PC-3 (cell line): Measurements from ENCODE around the gene SH2D3A. TPM values are rescaled to one million over a fixed set of nuclear protein-coding genes. Genes with fewer than 3 reads are reported as not detected.
A peak's percentile ranks its signal among the peaks of the same experiment; 100 is the strongest.

ENCODE experiments used
- ATAC-seq: fragments of 200-7000 bp; cut with Tn5 transposase; 2 replicates; pipeline ENCODE4 v1.9.1; 2020; ENCODE audit warnings: mild to moderate bottlenecking, moderate library complexity
- BruUV-seq: library from RNA; stranded (reverse); fragments of 400-500 nt; replicated peaks from 2 replicates; lab custom pipeline; 2021; lab: Mats Ljungman, UMichigan
- CTCF ChIA-PET: fragments of 300-600 bp; sonication (Branson Sonifier 250); formaldehyde crosslinking; loops from one replicate; lab custom pipeline; 2022; ENCODE audit warnings: antibody characterized with exemption; lab: Charles Lee
- POLR2A ChIA-PET: fragments of 300-600 bp; sonication (Branson Sonifier 250); formaldehyde crosslinking; loops from one replicate; lab custom pipeline; 2022; ENCODE audit warnings: antibody characterized with exemption; ENCODE audit not compliant: unreplicated experiment; lab: Charles Lee
- DNase-seq: peaks from one replicate; pipeline ENCODE4 v3.0.0-alpha.2; 2015
- H2AFZ ChIP-seq: fragments of 300-600 bp; sonication (generic); 2 replicates; pipeline ENCODE4 v1.6.0; 2016; ENCODE audit warnings: antibody characterized with exemption, low read length
- H3F3A ChIP-seq: fragments of 300-600 bp; sonication (generic); one replicate; pipeline ENCODE4 v1.6.0; 2017; ENCODE audit warnings: antibody characterized with exemption, low read length, control low read depth, mild to moderate bottlenecking; ENCODE audit not compliant: unreplicated experiment
- H3K27ac ChIP-seq: fragments of 300-600 bp; sonication (generic); 2 replicates; pipeline ENCODE4 v1.5.1; 2016; ENCODE audit warnings: mild to moderate bottlenecking, low read length
- H3K27me3 ChIP-seq: fragments of 300-600 bp; sonication (generic); 2 replicates; pipeline ENCODE4 v1.6.1; 2016; ENCODE audit warnings: low read length, mixed read lengths
- H3K36me3 ChIP-seq: fragments of 300-600 bp; sonication (generic); 2 replicates; pipeline ENCODE4 v1.6.1; 2016; ENCODE audit warnings: low read depth, mixed run types, low read length, mixed read lengths
- H3K4me1 ChIP-seq: fragments of 300-600 bp; sonication (generic); 2 replicates; pipeline ENCODE4 v1.5.1; 2016; ENCODE audit warnings: low read length; ENCODE audit not compliant: insufficient read depth
- H3K4me2 ChIP-seq: fragments of 300-600 bp; sonication (generic); 2 replicates; pipeline ENCODE4 v1.6.0; 2016; ENCODE audit warnings: low read length
- H3K4me3 ChIP-seq: fragments of 300-600 bp; sonication (generic); 2 replicates; pipeline ENCODE4 v1.5.1; 2016; ENCODE audit warnings: mild to moderate bottlenecking, low read length, mixed read lengths
- H3K79me2 ChIP-seq: fragments of 300-600 bp; sonication (generic); 2 replicates; pipeline ENCODE4 v1.6.1; 2017; ENCODE audit warnings: low read length, mixed read lengths
- H3K9ac ChIP-seq: fragments of 300-600 bp; sonication (generic); 2 replicates; pipeline ENCODE4 v1.6.0; 2016; ENCODE audit warnings: mild to moderate bottlenecking, low read length
- H3K9me2 ChIP-seq: fragments of 300-600 bp; sonication (generic); replicated peaks from 2 replicates; pipeline ENCODE4 v1.6.1; 2016; ENCODE audit warnings: mixed run types, low read length, mixed read lengths
- H3K9me3 ChIP-seq: fragments of 300-600 bp; sonication (generic); 2 replicates; pipeline ENCODE4 v1.6.1; 2016; ENCODE audit warnings: low read length, mixed read lengths
- H4K20me1 ChIP-seq: fragments of 300-600 bp; sonication (generic); 2 replicates; pipeline ENCODE4 v1.6.1; 2016; ENCODE audit warnings: low read length, mixed read lengths
- CTCF ChIP-seq: fragments of 300-600 bp; sonication (generic); conservative IDR thresholded peaks from 2 replicates; pipeline ENCODE4 v1.5.1; 2017; ENCODE audit warnings: antibody characterized with exemption, low read depth, mild to moderate bottlenecking, low read length
- EZH2 ChIP-seq: fragments of 300-600 bp; sonication (generic); IDR thresholded peaks from one replicate; pipeline ENCODE4 v1.6.1; 2017; ENCODE audit warnings: antibody characterized with exemption, mild to moderate bottlenecking, low read length; ENCODE audit not compliant: unreplicated experiment
- EZH2phosphoT487 ChIP-seq: fragments of 300-600 bp; sonication (generic); IDR thresholded peaks from 2 replicates; pipeline ENCODE4 v1.6.1; 2018; ENCODE audit warnings: mild to moderate bottlenecking, antibody characterized with exemption, low read length, borderline replicate concordance
- intact Hi-C: fragments of 100-400 bp; cut with micrococcal nuclease; formaldehyde crosslinking; loops from 2 replicates; pipeline ENCODE4 v1.9.0; 2023
- total RNA-seq: library from RNA; depleted of rRNA; stranded (reverse); fragments of >200 nt; gene quantifications from 2 replicates; pipeline ENCODE4 v1.2.3, GENCODE V29; 2014

SH2D3A gene
- total RNA-seq, 1 experiment from 2014 or later = 141 TPM

- ATAC-seq (no peak), DNase-seq (no peak)
- H3K27me3 ChIP-seq = no peaks in the 10 kb centered on the region
- CTCF ChIA-PET = no interaction called here
- H3K36me3 ChIP-seq = no peaks in the 10 kb centered on the region
- no peak overlapping the region for H3K27ac ChIP-seq
- intact Hi-C loops = no loop called here
- no peaks in the 10 kb centered on the region for H4K20me1 ChIP-seq
- no peaks in the 10 kb centered on the region for H3K4me1 ChIP-seq
- TF ChIP-seq EZH2phosphoT487 = no peak
- no peak for TF ChIP-seq CTCF
- no peak for TF ChIP-seq EZH2
- H3K9me2 ChIP-seq = no peaks in the 10 kb centered on the region
- POLR2A ChIA-PET = no interaction called here
- H3K4me2 ChIP-seq = no peak overlapping the region
- H3K9me3 ChIP-seq = no peaks in the 10 kb centered on the region
- no peak overlapping the region for H3K4me3 ChIP-seq
- no peaks in the 10 kb centered on the region for H3F3A ChIP-seq
- H3K9ac ChIP-seq = no peak overlapping the region
- BruUV-seq = no TSS peak
- H2AFZ ChIP-seq = no peak overlapping the region
- no peaks in the 10 kb centered on the region for H3K79me2 ChIP-seq
Measured at GRCh38 chr19:6793973-6794372, 26.7 kb upstream of the SH2D3A start.

GRCh38 chr19:6793411-6793810 is 26.2 kb upstream of the SH2D3A start:
- H3K36me3 ChIP-seq = no peaks in the 10 kb centered on the region
- peak overlapping the region; percentile 12; the same call in 1 of the 2 replicates for H2AFZ ChIP-seq
- no peaks in the 10 kb centered on the region for H3K27me3 ChIP-seq
- no TSS peak for BruUV-seq
- H3K4me2 ChIP-seq = no peak overlapping the region; the same call in 1 of the 2 replicates
- H3K9me2 ChIP-seq = no peaks in the 10 kb centered on the region
- TF ChIP-seq CTCF (no peak), EZH2 (no peak)
- H3K4me3 ChIP-seq = no peak overlapping the region
- no peak overlapping the region for H3K9ac ChIP-seq
- POLR2A ChIA-PET = no interaction called here
- intact Hi-C loops = no loop called here
- DNase-seq = no peak
- H3K79me2 ChIP-seq = no peaks in the 10 kb centered on the region
- H4K20me1 ChIP-seq = no peaks in the 10 kb centered on the region
- CTCF ChIA-PET = no interaction called here
- H3F3A ChIP-seq = no peaks in the 10 kb centered on the region
- no peaks in the 10 kb centered on the region for H3K9me3 ChIP-seq
- H3K27ac ChIP-seq = no peak overlapping the region
- ATAC-seq = no peak
- no peaks in the 10 kb centered on the region for H3K4me1 ChIP-seq

- ATAC-seq (no peak), DNase-seq (no peak)
- H3K27ac ChIP-seq = no peak overlapping the region
- H2AFZ ChIP-seq = no peak overlapping the region
- H3K4me3 ChIP-seq = no peak overlapping the region
- no peaks in the 10 kb centered on the region for H4K20me1 ChIP-seq
- H3K4me1 ChIP-seq = no peaks in the 10 kb centered on the region
- TF ChIP-seq CTCF (no peak), EZH2 (no peak), EZH2phosphoT487 (no peak)
- no peaks in the 10 kb centered on the region for H3K79me2 ChIP-seq
- CTCF ChIA-PET = no interaction called here
- no peak overlapping the region for H3K4me2 ChIP-seq
- H3F3A ChIP-seq = no peaks in the 10 kb centered on the region
- intact Hi-C loops = no loop called here
- no TSS peak for BruUV-seq
- no peaks in the 10 kb centered on the region for H3K9me3 ChIP-seq
- H3K36me3 ChIP-seq = no peaks in the 10 kb centered on the region
- POLR2A ChIA-PET = no interaction called here
- no peaks in the 10 kb centered on the region for H3K27me3 ChIP-seq
- H3K9me2 ChIP-seq = no peaks in the 10 kb centered on the region
- no peak overlapping the region for H3K9ac ChIP-seq
Measured at GRCh38 chr19:6791237-6791636, 24.0 kb upstream of the SH2D3A start.
